SU-DHL-6 (cell line): ENCODE results near the gene CTDSPL.

ENCODE experiments used
- CTCF ChIP-seq: fragments of 200-600 bp; sonication (generic); IDR thresholded peaks from one replicate; pipeline ENCODE4 v1.5.1; 2017; ENCODE audit warnings: antibody characterized with exemption, mild to moderate bottlenecking, low read length, moderate library complexity; ENCODE audit not compliant: insufficient read depth, poor library complexity, severe bottlenecking
- EZH2phosphoT487 ChIP-seq: fragments of 200-600 bp; sonication (generic), shearing (Covaris generic); conservative IDR thresholded peaks from 2 replicates; pipeline ENCODE4 v1.6.1; 2018; ENCODE audit warnings: mild to moderate bottlenecking, antibody characterized with exemption, low read length, moderate library complexity, mixed read lengths

- TF ChIP-seq CTCF = no peak
- TF ChIP-seq EZH2phosphoT487 = no peak
Measured at GRCh38 chr3:37825744-37826400, 35.8 kb upstream of the CTDSPL start.
